Measurements from ENCODE around the gene TLE6.
"Not testable (repeated sequence)": the region's sequence is repeated elsewhere in the genome, so short reads cannot be mapped to it uniquely, and the experiment has no call there.

The TLE6 gene

DNA sequence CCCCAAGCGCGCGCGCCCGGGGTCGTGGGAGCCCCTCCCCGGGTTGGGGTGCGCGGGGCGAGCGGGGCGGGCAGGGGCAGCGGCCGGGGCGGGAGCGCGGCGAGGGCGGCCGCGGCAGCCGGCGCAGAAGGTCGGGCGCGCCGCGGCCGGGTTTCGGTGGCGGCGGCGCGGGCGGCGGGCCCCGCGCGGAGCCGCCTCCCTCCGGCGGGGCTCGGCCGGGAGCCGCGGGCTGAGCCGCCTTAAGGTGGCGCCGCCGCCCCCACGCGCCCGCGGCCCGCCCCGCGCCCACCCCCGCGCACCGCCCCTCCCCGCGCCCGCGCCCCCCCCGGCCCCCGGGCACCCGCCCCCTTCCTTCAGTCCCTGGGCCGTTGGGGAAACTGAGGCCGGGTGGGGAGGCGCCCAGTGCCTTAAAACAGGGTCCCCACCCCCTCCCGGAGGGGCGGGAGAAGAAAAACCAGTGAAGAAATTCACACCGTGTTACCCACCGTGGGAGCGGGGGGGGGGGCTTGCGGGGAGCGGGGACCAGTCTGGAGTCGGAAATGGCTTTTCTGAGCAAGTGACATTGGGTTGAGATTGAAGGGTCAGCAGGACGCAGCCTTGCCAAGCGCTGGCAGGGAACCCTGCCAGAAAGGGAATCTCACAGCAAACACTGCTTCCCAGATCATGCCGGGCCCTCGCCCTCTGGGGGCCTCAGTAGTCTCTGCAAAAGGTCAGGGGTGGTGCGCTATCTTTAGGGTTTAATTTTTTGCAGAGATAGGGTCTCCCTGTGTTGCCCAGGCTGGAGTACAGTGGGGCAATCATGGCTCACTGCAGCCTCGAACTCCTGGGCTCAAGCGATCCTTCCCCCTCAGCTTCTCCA, 51.9 kb downstream of the TLE6 start, which contains the start of gene TLE2:
Gene TLE2 (minus strand): TSS at position 216 of the 859 bp plus-strand sequence. CDS start 376 bp downstream, outside the sequence.
- no peak for DNase-seq (ENCODE audit: low read depth)

DNA sequence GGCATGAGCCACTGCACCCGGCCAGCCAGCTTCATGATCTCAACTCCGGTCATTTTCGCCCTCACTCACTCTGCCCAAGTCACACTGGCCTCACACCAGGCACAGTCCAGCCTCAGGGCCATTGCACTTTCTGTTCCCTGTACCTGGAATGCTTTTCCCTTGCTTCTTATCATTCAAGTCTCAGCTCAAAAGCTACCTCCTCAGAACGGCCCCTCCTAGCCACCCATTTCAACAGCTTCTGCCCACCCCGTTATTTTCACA, 54.2 kb downstream of the TLE6 start:
- no peak for DNase-seq (ENCODE audit: low read depth)

- no peak for DNase-seq (ENCODE audit: low read depth)
These were observed 56.4 kb downstream of the TLE6 start for GRCh38 chr19:3033595-3034405.

DNA sequence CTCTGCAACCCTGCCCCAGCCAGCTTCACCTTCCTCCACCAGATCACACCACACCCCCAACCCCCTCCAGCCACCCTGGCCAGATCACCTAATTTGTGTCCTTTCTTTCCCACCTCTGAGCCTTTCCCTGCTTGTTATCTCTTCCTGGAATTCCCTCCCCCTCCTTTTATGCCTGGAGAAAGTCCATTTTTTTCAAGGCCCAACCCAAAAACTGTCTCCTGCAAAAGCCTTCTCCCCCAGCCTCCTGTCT, 57.0 kb downstream of the TLE6 start:
- no peak for DNase-seq (ENCODE audit: low read depth)

DNA sequence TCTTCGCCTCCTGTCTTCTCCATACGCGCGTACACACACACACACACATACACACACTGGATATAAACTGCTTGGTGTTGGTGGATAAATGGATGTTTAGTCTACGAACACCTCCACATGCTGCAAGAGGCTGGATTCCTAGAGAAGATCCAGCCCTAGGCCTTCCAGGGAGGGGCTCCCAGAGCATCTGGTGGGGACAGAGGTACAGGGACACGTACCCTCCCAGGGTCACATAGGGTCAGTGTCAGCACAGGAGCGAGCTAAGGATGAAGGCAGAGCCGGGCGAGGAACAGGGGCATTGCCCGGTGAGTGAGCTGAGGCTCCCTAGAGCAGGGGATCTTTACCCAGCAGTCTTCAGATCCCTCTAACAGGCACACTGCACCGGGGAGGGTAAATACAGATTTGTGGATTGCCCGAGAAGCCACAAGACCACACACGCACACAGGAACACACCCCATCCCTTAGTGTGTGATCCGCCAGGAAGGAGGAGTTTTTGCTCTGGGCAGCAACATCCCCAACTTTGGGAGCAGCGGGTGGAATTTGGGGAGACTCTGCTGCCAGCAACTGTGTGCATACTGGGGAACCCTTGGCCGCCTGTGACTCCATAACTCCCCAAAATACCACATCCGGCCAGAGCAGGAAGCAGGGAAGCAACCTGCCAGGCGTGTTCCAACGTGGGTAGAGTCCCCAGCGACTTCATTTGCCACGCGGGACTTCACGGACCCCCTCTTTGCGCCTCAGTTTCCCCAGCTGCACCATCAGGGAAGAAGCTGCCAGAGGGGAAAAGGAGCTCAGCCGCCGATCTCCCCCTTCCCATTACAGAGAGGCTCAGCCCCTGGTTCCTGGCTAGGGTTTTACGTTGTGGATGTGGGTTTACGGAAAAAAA, 57.5 kb downstream of the TLE6 start:
- no peak for DNase-seq (ENCODE audit: low read depth)

GRCh38 chr19:3035542-3036118, 58.3 kb downstream of the TLE6 start:
- DNase-seq (ENCODE audit: low read depth), result peak; percentile 91

GRCh38 chr19:3036119-3036976, 59.0 kb downstream of the TLE6 start:
- peak; percentile 69 for DNase-seq (ENCODE audit: low read depth)

DNA sequence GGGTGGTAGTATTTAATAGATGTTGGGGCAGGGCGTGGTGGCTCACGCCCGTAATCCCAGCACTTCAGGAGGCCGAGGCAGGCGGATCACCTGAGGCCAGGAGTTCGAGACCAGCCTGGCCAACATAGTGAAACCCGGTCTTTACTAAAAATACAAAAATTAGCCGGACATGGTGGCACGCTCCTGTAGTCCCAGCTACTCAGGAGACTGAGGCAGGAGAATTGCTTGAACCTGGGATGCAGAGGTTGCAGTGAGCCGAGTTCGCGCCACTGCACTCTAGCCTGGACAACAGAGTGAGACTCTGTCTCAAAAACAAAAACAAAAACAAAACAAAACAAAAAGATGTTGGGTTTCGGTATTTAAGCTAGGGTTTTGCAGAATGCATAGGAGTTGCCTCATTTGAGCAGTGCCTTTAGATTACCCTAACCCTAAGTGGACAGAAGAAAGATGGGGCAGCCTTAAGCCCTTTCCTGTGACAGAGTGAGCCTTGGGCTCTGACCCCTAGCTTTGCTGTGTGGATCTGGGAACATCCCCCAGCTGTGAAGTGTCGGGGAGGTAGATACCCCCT, 59.7 kb downstream of the TLE6 start:
- DNase-seq (ENCODE audit: low read depth), result not testable (repeated sequence)

GRCh38 chr19:3038214-3038613, 60.9 kb downstream of the TLE6 start:
- DNase-seq (ENCODE audit: low read depth), result no peak

GRCh38 chr19:3039125-3039524, 61.8 kb downstream of the TLE6 start:
- DNase-seq (ENCODE audit: low read depth), result no peak

- no peak for DNase-seq (ENCODE audit: low read depth)
These were observed 62.3 kb downstream of the TLE6 start for GRCh38 chr19:3039641-3040077.

GRCh38 chr19:3041327-3041726, 64.0 kb downstream of the TLE6 start:
- DNase-seq (ENCODE audit: low read depth), result no peak

GRCh38 chr19:3041761-3042620, 64.6 kb downstream of the TLE6 start:
- no peak for DNase-seq (ENCODE audit: low read depth)

GRCh38 chr19:3042621-3043267, 65.4 kb downstream of the TLE6 start:
- no peak for DNase-seq (ENCODE audit: low read depth)
